HCEC 1CT (cell line): ENCODE measurements around the gene FOXP1.

Experiments used
- DNase-seq: peaks from one replicate; pipeline ENCODE4 v3.0.0-alpha.2; 2017

The FOXP1 gene

GRCh38 chr3:71317749-71318457, 265.6 kb downstream of the FOXP1 start:
- DNase-seq = peak; percentile 42

GRCh38 chr3:71317140-71317539, 266.4 kb downstream of the FOXP1 start:
- DNase-seq = no peak

GRCh38 chr3:71316066-71316777, 267.3 kb downstream of the FOXP1 start:
- no peak for DNase-seq

- no peak for DNase-seq
Measured at GRCh38 chr3:71315431-71315830, 268.1 kb downstream of the FOXP1 start.

- no peak for DNase-seq
Measured at GRCh38 chr3:71313844-71314243, 269.7 kb downstream of the FOXP1 start.

- DNase-seq = no peak
Measured at GRCh38 chr3:71312461-71312860, 271.1 kb downstream of the FOXP1 start.

- DNase-seq = no peak
Measured at GRCh38 chr3:71311661-71312046, 271.9 kb downstream of the FOXP1 start.

- no peak for DNase-seq
Measured at GRCh38 chr3:71310980-71311660, 272.4 kb downstream of the FOXP1 start.

GRCh38 chr3:71310359-71310979, 273.1 kb downstream of the FOXP1 start:
- DNase-seq = peak; percentile 69

- DNase-seq = peak; percentile 17
Measured at GRCh38 chr3:71309886-71310285, 273.6 kb downstream of the FOXP1 start.

- DNase-seq = no peak
Measured at GRCh38 chr3:71309342-71309741, 274.2 kb downstream of the FOXP1 start.

- no peak for DNase-seq
Measured at GRCh38 chr3:71308836-71309235, 274.7 kb downstream of the FOXP1 start.

GRCh38 chr3:71307991-71308697, 275.4 kb downstream of the FOXP1 start:
- DNase-seq = no peak

- DNase-seq = no peak
Measured at GRCh38 chr3:71305231-71306206, 278.0 kb downstream of the FOXP1 start.

- DNase-seq = peak; percentile 47
Measured at GRCh38 chr3:71304684-71305083, 278.8 kb downstream of the FOXP1 start.

- no peak for DNase-seq
Measured at GRCh38 chr3:71304247-71304646, 279.3 kb downstream of the FOXP1 start.

- DNase-seq = no peak
Measured at GRCh38 chr3:71303627-71304200, 279.8 kb downstream of the FOXP1 start.

- DNase-seq = no peak
Measured at GRCh38 chr3:71302604-71303003, 280.9 kb downstream of the FOXP1 start.

GRCh38 chr3:71300951-71301393, 282.6 kb downstream of the FOXP1 start:
- no peak for DNase-seq

- no peak for DNase-seq
Measured at GRCh38 chr3:71299160-71299559, 284.4 kb downstream of the FOXP1 start.

- no peak for DNase-seq
Measured at GRCh38 chr3:71294919-71295318, 288.6 kb downstream of the FOXP1 start.
